G401.6 (cell line): ENCODE data around the gene AGRN.
A peak's percentile ranks its signal among the peaks of the same experiment; 100 is the strongest.
"Not testable (repeated sequence)": the region's sequence is repeated elsewhere in the genome, so short reads cannot be mapped to it uniquely, and the experiment has no call there.

Experiments used
- FAIRE-seq: peaks from 2 replicates; lab custom pipeline; 2012; peaks lifted over from hg19 to GRCh38; lab: Jason Lieb, UNC

Gene AGRN

DNA sequence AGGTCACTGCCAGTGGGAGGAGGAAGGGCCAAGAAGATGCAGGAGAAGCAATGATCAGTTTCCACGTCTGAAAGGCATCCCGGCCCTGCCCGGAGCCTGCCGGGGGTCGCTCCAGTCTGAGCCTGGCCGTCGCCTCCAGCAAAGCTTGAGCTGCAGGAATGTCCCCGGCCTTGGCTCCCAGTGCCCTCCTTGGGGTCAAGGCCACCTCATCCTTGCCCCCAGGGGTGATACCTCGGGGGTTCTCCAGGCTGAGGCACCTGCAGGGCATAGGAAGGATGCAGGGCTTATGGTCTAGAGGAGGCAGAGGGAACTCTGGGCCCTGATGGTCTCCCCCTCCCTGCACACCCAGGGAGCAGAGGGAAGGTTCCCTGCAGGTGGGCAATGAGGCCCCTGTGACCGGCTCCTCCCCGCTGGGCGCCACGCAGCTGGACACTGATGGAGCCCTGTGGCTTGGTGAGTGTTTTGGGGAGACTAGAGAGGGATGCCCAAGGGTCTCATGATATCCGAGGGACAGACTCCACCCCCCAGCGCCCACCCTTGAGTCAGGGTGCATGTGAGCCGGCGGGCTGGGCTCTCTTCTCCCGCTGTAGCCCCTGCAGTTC lies 34.3 kb downstream of the AGRN start:
- FAIRE-seq = no peak

DNA sequence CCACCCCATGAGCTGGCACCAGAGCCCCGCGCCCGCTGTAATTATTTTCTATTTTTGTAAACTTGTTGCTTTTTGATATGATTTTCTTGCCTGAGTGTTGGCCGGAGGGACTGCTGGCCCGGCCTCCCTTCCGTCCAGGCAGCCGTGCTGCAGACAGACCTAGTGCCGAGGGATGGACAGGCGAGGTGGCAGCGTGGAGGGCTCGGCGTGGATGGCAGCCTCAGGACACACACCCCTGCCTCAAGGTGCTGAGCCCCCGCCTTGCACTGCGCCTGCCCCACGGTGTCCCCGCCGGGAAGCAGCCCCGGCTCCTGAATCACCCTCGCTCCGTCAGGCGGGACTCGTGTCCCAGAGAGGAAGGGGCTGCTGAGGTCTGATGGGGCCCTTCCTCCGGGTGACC lies 35.1 kb downstream of the AGRN start:
- FAIRE-seq = no peak

DNA sequence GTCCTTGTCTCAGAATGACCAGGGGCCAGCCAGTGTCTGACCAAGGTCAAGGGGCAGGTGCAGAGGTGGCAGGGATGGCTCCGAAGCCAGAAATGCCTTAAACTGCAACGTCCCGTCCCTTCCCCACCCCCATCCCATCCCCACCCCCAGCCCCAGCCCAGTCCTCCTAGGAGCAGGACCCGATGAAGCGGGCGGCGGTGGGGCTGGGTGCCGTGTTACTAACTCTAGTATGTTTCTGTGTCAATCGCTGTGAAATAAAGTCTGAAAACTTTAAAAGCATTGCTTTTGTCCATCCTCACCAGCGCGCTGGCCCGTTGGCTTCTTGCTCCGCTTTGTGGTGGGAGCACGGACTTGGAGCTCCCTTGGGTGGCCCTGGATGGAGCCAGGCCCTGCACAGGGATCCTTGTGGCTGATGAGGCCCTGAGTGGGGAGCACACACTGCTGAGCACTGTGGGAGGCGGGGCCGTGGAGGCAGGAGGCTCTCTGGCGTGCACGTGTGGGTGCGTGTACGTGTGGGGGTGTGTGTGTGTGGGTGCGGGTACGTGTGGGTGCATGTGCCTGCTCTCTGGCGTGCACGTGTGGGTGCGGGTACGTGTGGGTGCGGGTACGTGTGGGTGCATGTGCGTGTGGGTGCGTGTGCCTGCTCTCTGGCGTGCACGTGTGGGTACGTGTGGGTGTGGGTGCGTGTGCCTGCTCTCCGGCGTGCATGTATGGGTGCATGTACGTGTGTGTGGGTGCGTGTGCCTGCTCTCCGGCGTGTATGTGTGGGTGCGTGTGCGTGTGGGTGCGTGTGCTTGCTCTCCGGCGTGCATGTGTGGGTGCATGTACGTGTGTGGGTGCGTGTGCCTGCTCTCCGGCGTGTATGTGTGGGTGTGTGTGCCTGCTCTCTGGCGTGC lies 36.2 kb downstream of the AGRN start:
- no peak for FAIRE-seq

DNA sequence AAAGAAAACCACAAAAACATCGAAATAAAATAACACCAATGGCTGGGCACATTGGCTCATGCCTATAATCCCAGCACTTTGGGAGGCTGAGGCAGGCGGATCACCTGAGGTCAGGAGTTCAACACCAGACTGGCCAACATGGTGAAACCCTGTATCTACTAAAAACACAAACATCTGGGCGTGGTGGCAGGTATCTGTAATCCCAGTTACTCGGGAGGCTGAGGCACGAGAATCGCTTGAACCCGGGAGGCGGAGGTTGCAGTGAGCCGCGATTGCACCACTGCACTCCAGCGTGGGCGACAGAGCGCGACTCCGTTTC lies 37.8 kb downstream of the AGRN start:
- not testable (repeated sequence) for FAIRE-seq

DNA sequence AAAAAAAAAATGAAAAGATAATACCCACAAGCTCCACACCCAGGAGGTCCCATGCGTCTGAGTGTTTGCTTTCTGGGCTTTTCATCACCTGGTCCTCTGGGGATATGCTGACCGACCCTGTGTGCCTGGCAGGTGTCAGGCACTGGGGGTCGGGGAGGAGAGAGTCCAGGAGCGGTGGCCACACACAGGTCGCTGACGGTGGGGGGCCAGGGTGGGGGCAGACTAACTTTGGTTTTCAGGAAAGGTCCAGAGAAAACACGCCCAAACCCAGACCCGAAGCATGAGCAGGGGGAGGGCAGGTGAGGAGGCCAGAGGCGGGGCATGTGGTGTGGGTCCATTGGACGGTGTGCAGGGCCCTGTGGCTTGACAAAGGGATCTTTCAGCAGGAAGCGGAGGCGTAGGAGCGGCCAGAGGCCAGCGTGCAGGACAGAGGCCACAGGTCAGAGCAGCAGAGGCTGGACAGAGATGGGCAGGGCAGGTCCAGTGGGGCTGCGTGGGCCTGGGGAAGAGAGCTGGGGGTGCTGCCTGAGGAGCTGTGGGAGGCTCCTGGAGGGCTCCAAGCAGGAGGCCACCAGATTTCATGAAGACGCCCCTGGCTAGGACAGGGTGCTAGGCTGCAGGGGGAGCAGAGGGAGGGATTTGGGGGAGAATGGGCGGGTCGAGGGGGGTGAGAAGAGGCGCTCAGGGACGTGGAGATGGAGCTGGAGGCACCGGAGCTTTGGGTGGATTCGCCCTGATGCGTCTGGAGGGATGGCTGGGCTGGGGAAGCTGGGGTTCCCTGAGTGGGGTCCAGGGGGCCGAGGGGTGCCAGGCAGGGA lies 38.4 kb downstream of the AGRN start:
- FAIRE-seq = no peak

DNA sequence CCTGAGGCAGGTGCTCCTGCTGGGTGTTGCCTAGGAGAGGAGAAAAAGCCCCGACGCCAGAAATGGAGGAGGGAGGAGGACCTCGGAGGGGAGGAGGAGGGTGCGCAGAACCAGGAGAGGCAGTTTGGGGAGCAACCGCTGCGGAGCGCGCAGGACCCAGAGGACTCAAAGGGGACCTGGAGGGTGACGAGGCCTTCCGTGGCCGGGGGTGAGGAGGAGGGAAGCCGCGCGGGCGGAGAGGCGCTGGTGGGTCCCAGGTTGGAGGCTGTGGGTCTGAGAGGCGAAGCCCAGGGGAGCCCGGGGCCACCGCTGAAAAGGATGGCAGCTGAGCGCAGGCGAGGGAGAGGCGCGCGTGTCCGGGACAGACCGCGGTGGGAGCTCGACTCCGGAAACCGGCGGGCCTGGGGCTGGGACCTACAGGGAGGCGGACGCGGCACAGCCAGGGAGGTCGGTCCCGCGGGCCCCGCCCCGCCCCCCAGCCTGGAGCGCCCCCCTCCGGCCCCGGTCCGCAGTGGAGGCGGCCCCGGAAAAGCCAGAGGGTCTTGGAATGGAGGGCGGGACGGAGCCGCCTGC lies 39.1 kb downstream of the AGRN start:
- no peak for FAIRE-seq

DNA sequence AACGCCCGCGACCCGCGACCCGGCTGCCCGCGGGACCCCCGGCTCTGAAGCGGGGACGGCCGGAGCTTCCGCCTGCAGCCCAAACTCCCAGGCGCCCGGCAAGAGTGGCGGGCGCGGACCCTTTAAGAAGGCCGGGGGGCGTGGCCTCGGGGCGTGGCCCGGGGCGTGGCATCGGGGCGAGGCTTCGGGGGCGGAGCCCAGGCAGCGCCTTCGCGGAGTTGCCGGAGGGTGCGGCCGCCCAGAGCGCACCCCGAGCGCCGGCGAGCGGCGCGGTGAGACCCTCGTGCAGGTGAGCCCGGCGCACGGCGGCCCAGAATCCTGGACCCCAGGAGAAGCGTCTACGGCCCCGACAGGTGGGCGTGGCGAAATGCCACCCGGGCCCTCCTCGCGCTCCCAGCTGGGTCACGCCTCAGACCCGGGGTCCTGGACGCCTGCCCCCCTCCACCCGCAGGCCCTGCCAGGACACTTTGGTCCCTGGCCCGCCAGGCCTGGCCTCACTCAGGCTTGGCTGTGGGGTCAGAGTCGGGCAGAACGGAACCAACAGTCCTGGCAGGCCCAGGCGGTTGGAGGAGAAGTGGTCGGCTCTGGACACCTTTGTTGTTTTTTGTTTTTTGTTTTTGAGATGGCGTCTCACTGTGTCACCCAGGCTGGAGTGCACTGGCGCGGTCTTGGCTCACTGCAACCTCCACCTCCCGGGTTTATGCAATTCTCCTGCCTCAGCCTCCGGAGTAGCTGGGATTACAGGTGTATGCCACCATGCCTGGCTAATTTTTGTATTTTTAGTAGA lies 39.8 kb downstream of the AGRN start:
- no peak for FAIRE-seq

DNA sequence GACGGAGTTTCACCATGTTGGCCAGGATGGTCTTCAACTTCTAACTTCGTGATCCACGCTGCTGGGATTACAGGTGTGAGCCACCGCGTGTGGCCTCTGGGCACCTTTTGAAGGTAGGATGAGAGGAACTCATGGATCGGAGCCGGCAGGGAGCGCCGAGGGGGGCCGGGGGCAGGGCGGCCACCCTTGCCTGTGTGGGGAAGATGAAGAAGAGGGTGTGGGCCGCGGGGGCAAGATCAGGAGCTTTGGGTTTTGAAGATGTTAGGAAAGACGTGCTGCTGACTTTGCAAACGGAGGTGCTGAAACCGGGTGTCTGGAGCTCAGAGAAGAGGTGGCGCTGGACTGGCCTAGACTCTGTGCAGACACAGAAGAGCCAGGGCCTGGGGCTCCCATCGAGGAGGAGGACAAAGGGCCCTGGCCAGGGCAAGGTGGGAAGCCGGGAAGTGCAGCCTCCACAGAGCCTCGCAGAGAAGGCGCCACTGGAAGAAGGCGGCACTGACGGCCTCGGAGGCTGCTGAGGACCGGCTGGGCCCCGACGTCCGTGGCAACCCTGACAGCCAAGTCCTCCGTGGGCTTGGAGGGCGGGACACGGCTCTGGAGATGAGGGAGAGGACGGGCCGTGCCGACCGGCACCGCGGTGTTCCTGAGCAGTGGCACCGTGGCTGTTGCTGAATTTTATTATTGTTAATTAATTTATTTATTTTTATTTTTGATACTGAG lies 40.5 kb downstream of the AGRN start:
- no peak for FAIRE-seq

DNA sequence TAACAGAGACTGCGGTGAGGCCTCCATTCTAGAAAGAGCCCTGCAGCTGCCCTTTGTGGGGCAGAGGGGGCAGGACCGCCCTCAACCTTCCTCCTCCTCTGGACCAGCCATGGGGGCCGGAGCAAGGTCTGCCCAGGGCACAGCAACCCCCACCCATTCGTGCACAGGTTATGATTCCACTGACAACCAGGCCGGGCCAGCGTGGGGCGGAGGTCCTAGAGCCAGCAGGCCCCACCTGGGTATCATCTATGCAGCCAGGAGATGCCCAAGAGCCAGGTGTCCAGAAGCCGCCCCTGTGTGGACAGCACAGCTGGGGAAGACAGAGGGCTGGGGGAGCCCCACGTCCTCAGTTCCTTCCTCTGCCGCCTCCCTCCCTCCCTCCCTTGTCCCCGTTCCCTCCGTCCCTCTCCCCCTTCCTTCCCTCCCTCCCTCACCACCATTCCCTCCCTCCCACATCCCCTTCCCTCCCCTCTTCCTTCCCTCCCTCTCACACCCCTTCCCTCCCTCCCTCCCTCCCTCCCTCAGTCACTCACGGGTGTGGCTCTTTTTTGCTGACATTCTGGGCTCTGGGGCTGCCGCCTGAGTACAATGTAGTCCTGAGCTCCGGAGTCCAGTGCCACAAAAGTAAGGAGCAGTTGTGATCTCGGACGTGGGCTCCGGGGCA lies 41.9 kb downstream of the AGRN start:
- FAIRE-seq = no peak

DNA sequence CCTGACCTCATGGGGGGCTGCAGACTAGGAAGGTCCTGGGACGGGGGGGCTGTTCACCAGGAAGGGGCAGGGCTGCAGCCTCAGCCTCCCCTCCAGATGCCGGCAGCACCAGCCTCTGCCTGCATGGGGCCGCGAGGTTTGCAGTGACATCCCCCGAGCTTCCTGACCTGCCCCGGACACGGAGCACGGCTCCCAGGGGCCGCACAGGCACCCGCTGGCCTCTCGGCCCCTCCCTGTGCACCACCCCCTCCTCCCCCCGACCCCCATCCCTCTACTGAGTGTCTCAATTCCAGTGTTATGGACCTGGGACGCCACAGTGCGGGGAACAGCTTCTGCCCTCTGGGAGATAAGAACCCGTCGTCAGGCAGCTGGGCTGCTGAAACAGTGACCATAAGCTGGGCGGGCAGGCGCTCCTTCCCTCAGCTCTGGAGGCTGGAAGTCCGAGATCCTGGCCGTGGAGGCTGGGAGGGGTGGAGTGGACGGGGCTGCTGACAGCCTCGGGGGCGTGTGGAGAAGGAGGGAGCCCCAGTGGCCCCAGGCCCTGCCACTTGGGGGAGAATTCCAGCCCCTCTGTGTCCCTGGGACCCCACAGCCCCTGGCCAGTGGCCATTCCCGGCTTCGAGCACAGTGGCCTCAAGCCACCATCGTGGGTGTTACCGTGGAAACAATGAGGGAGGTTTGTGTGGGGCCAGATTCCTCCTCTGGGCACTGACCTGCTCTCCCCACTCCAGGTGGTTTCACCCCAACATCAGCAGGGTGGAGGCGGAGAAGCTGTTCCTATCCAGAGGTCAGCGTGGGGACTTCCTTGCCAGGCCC lies 42.6 kb downstream of the AGRN start:
- no peak for FAIRE-seq

DNA sequence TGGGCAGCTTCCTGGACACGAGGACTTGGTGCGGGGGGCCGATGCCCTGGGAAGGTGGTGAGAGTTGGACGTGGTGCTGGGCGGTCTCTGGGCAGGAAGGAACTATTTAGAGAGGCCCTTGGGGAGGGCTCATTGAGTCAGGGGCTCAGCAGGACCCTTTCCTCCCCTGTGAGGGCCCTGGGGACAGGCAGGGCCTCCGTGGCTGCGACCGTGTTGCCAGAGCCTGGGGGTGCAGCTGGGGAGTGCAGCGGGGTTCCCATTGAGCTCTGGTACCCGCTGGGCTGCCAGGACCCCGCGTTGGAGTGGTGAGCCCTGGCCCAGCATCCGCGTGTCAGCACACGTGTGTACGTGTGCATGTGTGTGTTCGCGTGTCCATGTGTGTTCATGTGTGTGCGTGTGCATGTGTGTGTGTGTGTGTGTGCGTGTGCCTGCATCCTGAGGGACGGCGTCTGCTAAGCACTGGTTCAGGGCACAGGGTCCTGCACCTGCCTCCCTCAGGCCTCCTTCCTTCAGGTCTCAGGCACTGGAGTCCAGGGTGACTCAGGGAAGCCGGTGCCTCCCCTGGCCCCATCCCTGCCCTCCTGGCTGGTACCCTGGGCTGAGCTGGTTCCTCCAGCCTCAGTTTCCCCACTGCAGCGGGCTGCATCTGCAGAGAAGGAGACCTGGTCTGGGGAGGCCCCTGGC lies 43.5 kb downstream of the AGRN start:
- no peak for FAIRE-seq

DNA sequence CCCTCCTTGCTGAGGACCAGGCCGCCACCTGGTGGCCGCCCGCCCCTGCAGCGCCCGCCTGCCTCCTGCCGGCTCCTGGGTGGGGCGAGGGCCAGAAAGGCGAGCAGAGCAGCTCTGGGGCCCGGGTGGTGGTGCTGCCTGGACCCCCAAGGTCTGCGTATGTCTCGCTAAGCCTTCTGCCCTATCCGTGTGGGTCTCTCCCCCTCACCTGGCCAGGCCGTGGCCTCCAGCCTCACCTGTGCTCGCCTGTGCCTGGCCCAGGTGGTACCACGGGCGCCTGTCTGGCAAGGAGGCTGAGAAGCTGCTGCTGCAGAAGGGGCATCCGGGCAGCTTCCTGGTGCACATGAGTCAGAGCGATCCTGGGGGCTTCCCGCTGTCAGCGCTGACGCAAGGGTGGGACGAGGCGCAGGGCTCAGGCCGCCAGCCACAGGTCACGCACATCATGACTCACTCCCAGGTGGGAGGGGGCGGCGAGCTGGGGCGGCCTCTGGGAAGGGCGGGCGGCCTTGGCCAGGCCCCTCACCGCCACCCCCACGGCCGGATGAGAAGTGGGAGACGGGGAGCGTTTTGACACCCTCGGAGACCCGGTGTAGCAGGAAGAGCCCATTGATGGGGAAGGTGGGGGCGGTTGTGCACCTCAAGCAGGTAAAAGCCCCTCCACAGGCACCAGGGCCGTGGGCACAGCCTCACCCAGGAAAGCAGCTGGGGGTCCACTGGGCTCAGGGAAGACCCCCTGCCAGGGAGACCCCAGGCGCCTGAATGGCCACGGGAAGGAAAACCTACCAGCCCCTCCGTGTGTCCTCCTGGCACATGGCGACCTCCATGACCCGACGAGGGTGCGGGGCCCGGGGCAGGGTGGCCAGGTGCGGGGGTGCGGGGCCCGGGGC lies 44.3 kb downstream of the AGRN start:
- peak; percentile 82 for FAIRE-seq

DNA sequence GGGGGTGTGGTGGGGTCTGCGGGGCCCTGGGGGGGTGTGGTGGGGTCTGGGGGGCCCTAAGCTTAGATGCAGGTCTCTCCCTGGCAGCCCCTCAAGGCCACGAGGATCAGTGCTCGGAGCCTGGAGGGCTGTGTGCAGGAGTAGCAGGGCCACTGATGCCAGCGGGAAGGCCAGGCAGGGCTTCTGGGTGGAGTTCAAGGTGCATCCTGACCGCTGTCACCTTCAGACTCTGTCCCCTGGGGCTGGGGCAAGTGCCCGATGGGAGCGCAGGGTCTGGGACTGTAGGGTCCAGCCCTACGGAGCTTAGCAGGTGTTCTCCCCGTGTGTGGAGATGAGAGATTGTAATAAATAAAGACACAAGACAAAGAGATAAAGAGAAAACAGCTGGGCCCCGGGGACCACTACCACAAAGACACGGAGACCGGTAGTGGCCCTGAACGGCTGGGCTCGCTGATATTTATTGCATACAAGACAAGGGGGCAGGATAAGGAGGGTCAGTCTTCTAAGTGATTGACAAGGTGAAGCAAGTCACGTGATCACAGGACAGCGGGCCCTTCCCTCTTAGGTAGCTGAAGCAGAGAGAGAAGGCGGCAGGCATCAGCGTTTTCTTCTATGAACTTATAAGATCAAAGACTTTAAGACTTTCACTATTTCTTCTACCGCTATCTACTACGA lies 45.5 kb downstream of the AGRN start:
- FAIRE-seq = no peak

DNA sequence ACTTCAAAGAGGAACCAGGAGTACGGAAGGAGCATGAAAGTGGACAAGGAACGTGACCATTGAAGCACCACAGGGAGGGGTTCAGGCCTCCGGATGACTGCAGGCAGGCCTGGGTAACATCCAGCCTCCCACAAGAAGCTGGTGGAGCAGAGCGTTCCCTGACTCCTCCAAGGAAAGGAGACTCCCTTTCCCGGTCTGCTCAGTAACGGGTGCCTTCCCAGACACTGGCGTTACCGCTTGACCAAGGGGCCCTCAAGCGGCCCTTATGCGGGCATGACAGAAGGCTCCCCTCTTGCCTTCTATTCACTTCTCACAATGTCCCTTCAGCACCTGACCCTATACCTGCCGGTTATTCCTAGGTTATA lies 46.0 kb downstream of the AGRN start:
- peak; percentile 95 for FAIRE-seq

DNA sequence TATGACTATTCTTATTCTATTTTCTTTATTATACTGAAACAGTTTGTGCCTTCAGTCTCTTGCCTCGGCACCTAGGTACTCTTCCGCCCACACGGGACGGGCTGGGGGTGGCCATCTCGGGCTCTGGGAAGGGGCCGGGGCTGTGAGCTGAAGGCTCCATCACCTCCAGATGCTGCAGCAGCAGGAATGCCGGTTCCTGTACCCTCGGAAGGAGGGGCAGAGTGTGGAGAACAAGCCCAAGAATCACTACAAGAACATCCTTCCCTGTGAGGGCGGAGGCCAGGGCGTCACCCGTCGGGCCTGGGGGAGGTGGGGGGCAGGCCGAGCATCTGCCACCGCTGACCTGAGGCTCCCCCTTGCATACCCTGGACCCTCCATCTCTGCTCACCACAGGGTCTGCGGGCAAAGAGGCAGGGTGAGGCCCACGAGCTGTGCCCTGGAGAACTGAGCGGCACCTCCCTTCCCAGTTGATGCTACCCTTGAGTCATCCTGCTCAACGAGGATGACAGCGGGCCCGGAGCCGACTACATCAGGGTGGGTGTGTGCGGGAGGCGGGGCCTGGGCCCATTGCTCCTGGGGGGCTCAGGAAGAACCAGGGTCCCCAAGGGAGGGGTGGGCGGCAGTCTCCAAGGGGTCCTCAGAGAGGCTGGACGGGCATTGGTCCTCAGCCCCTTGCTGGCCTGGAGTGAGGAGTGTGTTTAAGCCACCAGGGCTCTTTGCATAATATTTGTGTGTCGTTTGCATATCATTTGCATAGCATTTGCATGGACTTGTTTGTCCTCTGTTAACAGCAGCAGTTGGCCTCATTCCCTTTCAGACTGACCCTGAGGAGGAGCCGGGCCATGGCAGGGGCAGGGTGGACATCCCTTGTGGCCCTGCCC lies 46.7 kb downstream of the AGRN start:
- FAIRE-seq = no peak

DNA sequence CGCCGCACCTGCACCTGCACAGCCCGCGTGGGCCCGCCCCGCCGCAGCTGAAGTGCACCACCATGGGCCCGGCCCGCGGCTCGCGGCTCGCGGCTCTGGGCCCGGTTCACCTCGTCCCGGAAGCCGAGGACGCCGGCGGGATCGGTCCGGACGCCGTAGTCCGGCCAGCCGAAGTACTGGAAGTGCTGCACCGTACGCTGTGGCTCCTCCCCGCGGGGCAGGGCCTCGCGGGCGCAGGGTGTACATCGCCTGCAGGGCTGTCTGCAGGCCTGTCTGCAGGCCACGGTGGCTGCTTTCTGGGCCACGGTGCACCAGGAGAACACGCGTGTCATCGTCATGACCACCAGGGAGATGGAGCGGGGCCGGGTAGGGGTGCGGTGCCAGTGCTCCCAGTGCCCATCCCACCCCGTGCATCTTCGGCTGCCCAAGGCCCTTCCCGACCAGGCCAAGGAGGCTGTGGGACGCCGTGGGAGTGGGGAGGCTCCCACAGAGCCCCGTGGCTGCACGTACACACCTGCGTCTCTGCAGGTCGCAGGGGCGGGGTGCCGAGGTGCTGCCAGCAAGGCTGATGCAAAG lies 47.5 kb downstream of the AGRN start:
- FAIRE-seq = no peak
